ENCODE results near the gene FMNL1.
"Not testable (repeated sequence)": the region's sequence is repeated elsewhere in the genome, so short reads cannot be mapped to it uniquely, and the experiment has no call there.

FMNL1 gene, protein sequence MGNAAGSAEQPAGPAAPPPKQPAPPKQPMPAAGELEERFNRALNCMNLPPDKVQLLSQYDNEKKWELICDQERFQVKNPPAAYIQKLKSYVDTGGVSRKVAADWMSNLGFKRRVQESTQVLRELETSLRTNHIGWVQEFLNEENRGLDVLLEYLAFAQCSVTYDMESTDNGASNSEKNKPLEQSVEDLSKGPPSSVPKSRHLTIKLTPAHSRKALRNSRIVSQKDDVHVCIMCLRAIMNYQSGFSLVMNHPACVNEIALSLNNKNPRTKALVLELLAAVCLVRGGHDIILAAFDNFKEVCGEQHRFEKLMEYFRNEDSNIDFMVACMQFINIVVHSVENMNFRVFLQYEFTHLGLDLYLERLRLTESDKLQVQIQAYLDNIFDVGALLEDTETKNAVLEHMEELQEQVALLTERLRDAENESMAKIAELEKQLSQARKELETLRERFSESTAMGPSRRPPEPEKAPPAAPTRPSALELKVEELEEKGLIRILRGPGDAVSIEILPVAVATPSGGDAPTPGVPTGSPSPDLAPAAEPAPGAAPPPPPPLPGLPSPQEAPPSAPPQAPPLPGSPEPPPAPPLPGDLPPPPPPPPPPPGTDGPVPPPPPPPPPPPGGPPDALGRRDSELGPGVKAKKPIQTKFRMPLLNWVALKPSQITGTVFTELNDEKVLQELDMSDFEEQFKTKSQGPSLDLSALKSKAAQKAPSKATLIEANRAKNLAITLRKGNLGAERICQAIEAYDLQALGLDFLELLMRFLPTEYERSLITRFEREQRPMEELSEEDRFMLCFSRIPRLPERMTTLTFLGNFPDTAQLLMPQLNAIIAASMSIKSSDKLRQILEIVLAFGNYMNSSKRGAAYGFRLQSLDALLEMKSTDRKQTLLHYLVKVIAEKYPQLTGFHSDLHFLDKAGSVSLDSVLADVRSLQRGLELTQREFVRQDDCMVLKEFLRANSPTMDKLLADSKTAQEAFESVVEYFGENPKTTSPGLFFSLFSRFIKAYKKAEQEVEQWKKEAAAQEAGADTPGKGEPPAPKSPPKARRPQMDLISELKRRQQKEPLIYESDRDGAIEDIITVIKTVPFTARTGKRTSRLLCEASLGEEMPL

DNA sequence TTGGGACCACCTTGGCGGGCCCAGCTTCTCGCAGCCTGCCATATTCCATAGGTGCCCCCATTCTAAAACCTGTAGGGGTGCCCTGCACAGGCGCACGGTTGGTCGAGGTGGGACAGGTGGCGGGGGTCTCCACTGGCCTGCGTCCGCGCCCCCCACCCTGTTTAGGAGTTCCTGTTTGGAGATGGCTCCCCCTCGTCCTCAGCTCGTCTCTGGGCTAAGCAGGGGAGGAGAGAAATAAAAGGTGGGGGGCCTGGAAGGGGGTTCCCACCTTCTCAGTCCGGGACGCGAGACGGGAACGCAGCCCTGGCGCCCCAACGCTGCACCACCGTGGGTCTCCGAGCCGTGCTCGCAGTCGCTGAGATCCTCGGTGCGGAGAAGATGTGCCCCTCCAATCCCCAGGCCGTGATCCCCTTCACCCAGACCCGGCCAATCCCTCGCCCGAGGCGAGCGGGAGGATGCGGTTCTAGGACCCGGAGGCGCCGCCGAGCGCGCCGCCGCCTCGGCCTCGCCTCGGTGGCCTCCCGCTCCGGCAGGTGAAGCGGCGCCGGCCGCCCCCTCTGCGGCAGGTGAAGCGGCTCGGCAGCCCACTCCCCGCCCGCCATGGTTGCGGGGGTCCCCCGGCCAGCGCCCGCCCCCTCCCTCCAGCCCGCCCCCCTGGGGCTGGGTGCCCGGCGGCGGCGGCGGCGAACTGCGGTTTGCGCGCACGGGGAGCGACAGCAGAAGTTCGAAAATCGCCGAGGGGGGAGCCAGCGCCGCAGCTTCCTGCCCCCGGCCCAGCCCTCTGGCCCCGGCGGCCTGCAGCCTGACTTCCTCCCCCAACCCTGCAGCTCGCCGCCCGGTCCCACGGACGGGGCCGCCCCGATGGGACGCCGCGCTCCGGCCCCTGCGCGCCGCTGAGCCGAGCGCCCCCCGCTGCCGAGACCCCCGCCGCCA, at the start of gene FMNL1:
Gene FMNL1 (plus strand): TSS at position 805 of the 933 bp plus-strand sequence. CDS start 240 bp downstream, outside the sequence.
- in situ Hi-C loops (cut with MboI; ENCODE audit: low sequenced_read_pairs): loop anchor here (10.0 kb wide), 1 partner anchor 163 kb away; no protein-coding TSS in a partner anchor

DNA sequence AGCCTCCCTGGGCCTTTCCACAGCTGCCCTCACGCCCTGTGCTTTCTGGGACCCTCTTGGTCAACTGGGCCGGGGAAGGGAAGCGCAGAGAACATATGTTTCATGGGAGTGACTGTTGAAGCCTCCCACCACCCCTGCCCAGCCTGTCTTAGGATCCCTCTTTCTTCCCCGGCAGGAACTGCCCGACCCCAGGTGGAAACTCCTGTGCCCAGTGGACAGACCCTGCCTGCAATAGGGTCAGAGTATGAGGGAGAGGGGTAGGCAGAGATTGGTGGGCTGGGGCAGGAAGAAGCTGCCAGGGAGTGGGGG, 49.5 kb upstream of the FMNL1 start:
- in situ Hi-C loops (cut with MboI; ENCODE audit: low sequenced_read_pairs): no loop called here

DNA sequence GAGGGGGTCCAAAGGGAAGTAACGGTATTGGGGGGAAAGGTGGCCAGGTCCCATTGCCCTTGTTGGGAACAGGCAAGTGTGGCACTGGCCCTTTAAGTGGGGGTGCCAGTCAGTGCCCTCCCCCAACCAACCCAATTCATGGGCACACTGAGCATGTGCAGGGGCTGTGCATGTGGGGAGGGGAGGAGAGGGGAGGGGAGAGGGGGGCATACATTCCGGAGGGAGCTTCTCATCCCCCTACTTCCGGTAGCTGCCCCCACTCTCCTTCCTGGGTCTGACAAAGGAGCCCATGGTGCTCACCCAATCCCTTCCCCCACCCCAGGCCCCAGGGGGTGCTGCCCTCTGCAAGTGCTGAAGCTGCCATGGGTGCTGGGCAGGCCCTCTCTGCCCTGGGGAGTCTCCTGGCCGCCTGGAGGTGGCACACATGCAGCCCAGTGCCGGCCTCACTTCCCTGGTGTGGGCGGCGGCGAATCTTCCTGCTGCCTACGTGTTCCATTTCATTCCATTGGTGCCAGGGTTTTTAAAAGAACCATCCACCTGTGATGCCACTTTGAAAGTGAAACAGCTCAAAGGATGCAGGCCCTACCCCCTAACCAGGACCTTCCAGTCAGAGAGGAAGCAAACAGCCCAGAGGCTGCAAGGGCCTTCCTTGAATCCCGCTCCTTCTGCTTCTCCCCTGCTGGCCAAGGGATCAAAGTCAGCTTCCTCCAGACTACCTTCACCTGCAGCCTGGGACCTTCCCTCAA, 49.0 kb upstream of the FMNL1 start:
- in situ Hi-C loops (cut with MboI; ENCODE audit: low sequenced_read_pairs): no loop called here

DNA sequence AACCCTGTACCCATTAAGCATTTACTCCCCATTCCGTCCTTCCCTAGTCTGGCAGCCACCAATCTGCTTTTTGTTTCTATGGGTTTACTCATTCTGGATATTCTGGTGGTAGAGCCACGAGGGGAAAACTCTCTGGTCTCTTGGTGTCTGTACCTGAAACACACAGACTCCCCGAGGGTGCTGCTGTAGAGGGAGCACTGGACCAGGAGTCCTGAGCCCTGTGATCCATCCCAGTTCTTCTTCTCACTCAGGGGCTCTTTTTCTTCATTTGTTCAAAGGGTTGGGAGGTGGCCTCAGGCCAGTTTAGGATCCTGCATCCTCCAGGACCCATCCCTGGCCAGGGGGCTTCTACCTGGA, 45.9 kb upstream of the FMNL1 start:
- in situ Hi-C loops (cut with MboI; ENCODE audit: low sequenced_read_pairs): no loop called here

DNA sequence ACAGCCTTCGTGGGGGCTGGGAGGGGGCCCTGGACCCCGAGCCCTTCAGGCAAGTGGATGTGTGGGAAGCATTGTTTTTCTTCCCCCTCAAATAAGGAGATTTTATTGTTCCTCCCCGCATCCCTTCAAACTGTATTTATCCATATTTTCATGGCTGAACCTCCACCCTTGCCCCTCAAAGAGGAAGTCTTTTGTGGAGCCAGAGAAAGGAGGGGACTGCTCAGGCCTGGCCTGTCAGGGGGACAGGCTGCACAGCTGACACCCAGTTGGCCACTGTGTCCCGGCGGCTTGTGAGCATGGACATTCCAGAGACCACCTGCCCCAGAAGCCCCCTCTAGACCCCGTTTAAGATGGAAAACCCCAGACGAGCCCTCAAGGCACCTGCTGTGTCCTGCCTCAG, 44.1 kb upstream of the FMNL1 start:
- in situ Hi-C loops (cut with MboI; ENCODE audit: low sequenced_read_pairs): no loop called here

DNA sequence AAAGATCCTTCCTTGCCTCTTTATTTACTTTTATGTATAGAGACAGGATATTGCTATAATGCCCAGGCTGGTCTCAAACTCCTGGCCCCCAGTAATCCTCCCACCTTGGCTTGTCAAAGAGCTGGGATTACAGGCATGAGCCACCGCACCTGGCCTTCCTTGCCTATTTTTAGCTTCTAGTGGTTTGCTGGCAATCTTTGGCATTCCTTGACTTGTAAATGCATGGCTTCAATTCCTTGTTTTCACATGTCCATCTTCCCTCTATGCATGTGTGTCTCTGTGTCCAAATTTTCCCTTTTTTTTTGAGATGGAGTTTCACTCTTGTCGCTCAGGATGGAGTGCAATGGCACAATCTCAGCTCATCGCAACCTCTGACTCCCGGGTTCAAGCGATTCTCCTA, 37.5 kb upstream of the FMNL1 start:
- in situ Hi-C loops (cut with MboI; ENCODE audit: low sequenced_read_pairs): no loop called here

DNA sequence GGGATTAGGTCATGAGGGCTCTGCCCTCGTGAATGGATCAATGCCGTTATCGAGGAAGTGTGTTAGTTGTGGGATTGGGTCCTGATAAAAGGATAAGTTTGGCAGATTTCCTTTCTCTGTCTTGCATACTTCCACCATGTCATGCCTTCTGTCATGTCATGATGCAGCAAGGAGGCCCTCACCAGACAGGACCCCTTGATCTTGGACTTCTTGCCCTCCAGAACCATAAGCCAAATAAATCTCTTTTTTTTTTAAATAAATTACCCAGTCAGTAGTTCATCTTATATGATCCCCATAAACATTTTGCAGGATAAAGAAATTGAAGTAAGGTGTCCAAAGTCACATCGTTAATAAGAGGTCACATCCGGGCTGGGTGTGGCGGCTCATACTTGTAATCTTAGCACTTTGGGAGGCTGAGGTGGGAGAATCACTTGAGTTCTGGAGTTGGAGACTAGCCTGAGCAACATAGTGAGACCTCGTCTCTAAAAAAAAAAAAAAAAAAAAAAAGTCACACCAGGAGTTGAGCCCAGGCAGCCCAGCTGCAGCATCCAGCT, 34.8 kb upstream of the FMNL1 start:
- in situ Hi-C loops (cut with MboI; ENCODE audit: low sequenced_read_pairs): no loop called here

DNA sequence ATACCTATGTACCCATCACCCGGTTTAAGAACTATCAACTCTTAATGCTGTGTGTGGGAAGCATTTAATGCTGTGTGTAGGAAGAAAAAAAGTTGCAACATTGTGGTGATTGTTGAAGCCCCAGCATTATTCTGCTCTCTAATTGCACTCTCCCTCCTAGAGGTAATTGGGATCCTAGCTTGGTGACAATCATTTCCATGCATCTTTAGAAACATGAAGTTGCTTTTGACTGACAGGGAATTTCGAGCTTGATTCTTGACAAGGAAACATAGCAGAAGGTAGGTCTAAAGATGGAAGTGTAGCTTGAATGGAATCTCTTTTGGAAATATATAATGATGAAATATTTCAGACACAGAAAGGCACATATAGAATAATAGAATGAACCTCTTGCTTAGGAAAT, 32.7 kb upstream of the FMNL1 start:
- in situ Hi-C loops (cut with MboI; ENCODE audit: low sequenced_read_pairs): no loop called here

DNA sequence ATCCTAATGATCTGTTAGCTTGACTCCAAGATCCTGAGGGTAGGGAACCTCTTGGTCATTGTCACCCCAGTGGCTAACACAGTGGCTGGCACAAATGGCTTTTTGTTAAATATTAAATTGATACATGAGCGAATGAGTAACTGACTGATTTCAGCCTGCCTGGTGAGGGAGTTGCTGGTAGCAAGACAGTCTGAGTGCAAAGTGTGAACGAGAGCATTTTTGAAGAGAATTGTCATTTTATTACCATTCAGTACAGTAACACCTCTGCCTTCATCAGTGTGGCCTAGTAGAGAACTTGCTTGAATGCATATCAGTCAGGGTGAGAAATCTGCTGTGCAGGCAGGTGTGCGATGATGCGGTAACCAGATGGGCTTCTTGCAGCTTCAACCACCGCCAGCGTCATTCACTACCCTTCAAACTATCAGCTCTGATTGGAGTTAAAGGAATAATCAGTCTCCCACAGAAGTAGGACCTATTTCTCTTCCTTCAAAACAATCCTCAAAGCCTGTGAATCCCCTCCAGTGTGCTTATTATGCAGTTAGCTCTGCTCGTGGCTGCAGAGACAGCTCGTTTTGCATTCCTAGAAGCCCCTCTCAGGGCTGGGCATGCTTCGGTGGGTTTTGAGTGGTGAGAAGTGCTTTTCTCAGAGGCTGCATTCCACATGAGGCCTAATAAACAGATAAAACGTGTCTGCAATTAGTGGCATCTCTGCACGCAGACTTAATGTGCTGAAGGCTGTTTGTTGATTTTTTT, 31.0 kb upstream of the FMNL1 start:
- in situ Hi-C loops (cut with MboI; ENCODE audit: low sequenced_read_pairs): no loop called here

DNA sequence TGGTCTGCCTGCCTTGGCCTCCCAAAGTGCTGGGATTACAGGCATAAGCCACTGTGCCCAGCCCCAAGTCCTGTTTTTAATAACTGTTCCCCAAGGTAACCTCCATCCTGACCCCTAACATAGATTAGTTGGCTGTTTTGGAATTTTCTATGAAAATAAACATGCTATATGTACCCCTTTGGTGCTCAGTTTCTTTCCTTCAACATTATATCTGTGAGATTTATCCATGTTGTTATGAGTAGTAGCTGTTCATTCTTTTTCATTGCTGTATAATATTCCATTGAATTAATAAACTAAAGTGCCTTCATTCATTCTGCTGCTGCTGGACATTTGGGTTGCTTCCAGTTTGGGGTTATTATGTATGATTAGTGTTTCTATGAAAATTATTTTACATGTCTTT, 26.3 kb upstream of the FMNL1 start:
- in situ Hi-C loops (cut with MboI; ENCODE audit: low sequenced_read_pairs): no loop called here

DNA sequence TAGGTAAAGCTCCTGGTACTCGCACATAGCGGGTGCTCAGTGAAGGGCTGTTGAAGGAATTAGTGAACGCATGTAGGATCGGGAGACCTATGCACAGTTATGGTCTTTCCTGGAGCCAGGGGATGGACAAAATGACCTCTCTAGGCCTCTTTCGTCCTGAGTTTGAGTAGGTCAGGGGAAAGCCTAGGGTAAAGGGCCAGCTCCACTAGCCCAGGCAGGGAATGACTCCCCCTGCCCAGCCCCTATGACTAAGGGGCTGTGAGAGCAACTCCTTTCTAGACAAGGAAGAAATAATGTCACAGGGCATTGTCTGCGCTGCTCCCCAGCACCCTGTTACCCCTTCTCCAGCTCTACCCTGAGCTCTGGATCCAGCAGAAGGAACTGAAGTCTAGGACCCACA, 24.6 kb upstream of the FMNL1 start:
- in situ Hi-C loops (cut with MboI; ENCODE audit: low sequenced_read_pairs): no loop called here

DNA sequence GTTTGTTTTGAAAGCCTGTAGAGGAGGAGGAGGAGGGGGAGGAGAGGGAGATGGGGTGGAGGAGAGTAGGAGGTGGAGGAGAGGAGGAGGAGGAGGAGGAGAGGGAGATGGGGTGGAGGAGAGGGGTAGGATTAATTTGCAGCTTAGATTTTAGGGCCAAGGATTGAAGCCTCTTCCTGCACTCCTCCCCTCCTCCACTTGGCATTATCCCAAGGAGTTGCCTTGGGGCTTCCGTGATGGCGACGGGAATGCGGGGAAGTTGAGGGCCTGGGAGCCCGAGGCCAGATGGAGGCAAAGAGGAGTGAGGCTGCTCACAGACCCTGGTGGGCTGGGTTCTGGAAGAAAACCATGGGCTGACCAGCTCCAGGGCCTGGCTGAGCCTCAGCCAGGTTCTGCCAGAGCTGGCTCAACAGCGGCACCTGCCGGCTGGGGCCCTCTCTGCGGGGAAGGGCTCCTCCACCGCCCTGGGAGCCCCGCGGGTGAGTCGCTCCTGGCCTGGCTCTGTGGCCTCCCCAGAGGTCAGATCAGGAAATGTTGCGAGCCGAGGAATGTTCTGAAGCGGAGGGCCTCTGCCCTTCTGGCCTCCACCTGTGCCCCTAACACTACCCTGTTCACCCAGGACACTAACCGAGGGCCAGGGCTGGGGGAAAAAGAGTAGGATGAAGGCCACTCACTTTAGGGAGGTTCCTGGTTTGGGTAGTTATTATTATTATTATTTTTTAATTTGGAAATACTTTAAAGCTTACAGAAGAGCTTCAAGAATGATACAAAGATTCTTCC, 23.9 kb upstream of the FMNL1 start:
- in situ Hi-C loops (cut with MboI; ENCODE audit: low sequenced_read_pairs): no loop called here

DNA sequence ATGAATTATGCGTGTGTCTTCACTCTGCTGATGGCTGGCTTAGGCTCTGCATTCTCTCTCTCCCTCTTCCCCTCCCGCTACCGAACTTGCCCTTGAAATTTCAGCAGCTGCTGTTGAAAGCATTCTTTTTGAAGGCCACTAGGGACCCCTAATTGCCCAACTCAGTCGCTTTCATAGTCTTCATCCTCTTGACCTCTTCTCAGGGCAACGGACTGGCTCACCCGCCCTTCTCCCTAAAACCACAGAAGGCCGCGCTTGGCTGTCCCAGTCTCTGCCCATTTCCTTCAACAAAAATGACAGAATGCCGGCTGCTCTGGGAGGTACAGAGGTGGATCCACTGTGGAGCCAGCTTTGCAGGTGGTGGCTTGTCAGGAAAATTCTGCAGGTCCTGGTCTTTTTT, 21.0 kb upstream of the FMNL1 start:
- in situ Hi-C loops (cut with MboI; ENCODE audit: low sequenced_read_pairs): no loop called here

DNA sequence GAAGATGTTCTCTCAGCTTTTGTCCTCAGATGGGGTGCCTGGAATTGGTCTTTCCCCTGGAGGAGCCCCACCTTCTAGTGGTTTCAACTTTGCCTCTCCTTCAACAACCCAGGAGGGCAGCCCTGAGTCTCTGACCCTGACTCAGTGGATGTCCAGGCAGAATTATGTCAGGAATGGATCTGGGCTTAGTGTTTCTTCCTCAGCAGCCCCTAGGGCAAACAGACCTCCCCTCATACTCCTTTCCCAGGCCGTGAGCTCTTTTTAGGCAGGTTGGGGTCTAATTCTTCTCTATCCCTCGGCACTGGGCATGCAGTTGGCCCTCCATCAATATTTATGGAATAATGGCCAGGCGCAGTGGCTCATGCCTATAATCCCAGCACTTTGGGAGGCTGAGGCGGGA, 20.2 kb upstream of the FMNL1 start:
- in situ Hi-C loops (cut with MboI; ENCODE audit: low sequenced_read_pairs): no loop called here

DNA sequence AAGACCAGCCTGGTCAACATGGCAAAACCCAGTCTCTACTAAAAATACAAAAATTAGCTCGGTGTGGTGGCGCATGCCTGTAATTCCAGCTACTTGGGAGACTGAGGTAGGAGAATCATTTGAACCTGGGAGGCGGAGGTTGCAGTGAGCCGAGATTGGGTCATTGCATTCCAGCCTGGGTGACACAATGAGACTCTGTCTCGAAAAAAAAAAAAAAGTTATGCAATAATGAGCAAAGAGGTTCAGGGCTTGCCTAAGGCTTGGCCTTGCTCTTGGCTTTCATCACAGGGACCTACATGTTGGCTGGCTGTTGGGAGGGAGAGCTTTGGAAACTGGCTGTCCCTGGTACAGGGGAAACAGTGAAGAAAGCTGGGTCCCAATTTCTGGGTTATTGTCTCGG, 19.8 kb upstream of the FMNL1 start:
- in situ Hi-C loops (cut with MboI; ENCODE audit: low sequenced_read_pairs): not testable (repeated sequence)

DNA sequence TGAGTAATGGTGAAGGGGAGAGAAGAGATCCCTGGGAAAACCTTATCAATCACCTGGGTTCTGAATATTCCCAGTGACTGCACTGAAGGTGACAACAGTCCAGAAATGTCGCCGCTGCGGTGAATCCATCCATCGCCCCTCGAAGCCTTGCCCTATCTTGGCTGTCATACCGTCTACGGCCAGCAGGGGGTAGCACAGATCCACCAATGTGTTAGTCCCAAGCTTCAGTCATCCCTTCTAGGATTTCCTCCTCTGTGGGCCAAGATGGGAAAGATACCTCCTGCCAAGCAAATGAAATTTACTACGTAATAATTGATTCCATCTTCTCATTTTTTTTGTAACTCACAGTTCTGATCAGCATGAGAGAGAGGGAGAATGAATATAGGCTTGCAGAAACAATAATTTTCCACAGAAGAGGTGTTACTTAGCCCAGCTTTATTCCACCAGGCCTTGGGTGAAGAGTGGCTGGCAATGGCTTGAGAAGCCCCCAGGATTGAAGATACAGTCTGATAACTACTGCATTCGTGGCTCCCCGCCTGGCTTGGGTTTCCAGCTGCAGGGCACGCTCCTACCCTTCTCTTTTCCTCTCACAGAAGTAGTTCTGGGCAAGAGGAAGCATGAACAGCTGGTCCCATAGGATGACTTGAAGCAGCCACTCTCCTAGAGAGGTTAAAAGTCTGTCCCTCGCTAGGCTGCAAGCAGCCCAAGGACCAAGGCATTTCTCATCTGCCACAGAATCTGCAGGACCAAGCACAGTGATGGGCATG, 2.6 kb upstream of the FMNL1 start:
- in situ Hi-C loops (cut with MboI; ENCODE audit: low sequenced_read_pairs): no loop called here

DNA sequence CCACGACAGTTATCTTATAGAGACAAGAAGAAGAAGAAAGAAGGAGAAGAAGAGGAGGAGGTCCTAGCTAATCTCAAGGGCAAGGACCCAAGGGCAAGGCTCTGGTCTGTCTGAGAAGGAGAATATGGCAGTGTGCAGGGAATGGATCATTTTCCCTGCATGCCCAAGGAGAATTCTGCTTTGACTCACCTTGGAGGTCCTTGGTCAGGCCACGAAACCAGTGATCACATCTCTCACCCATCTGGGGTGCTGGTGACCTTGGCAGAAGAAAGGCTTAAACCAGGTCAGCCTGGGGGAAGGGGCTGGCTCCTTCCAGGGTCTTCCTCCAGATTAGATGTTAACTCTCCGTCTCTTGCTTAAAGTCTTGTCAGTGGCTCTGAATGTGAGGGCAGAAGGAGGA, 1.6 kb upstream of the FMNL1 start:
- in situ Hi-C loops (cut with MboI; ENCODE audit: low sequenced_read_pairs): loop anchor here (10.0 kb wide), 1 partner anchor 165 kb away; no protein-coding TSS in a partner anchor

DNA sequence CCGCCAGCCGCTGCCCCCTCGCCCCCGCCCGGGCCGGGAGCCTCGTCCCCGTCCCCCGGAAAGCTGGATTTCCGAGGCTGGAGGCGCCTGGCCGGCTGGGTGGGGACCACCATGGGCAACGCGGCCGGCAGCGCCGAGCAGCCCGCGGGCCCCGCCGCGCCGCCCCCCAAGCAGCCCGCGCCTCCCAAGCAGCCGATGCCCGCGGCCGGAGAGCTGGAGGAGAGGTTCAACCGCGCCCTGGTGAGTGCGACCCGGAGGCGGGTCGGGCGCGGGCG, 266 bp downstream of the FMNL1 start:
- in situ Hi-C loops (cut with MboI; ENCODE audit: low sequenced_read_pairs): loop anchor here (10.0 kb wide), 1 partner anchor 163 kb away; no protein-coding TSS in a partner anchor
